Fibroblast of lung (primary cell): ENCODE results near the gene SRA1. TPM values are rescaled to one million over a fixed set of nuclear protein-coding genes. Genes with fewer than 3 reads are reported as not detected.

Source experiments
- DNase-seq, 2 donors: peaks; one replicate each; pipeline versions ENCODE4 v3.0.0 to v3.0.0-alpha.2; 2010; ENCODE audit warnings: low read depth in 2 of 2
- H2AFZ ChIP-seq: 2 replicates; pipeline ENCODE4 v1.5.1; 2012; ENCODE audit warnings: low read length, control low read depth, inconsistent platforms
- H3K27ac ChIP-seq: 2 replicates; pipeline ENCODE4 v1.5.1; 2011; ENCODE audit warnings: low read length, control low read depth; ENCODE audit not compliant: insufficient read depth
- H3K27me3 ChIP-seq: 2 replicates; pipeline ENCODE4 v1.5.1; 2011; ENCODE audit warnings: mild to moderate bottlenecking, low read length; ENCODE audit not compliant: control insufficient read depth, insufficient read depth
- H3K36me3 ChIP-seq: 2 replicates; pipeline ENCODE4 v1.5.1; 2011; ENCODE audit warnings: low read length; ENCODE audit not compliant: control insufficient read depth, insufficient read depth
- H3K4me1 ChIP-seq: 2 replicates; pipeline ENCODE4 v1.5.1; 2011; ENCODE audit warnings: low read length; ENCODE audit not compliant: control insufficient read depth, insufficient read depth; ENCODE audit errors: extremely low read depth
- H3K4me2 ChIP-seq: 2 replicates; pipeline ENCODE4 v1.5.1; 2011; ENCODE audit warnings: low read length, control low read depth; ENCODE audit not compliant: insufficient read depth; ENCODE audit errors: extremely low read depth
- H3K4me3 ChIP-seq, 4 experiments: fragments of 200-600 bp in 1 of 4; sonication (generic) in 1 of 4; replicated peaks in 1 of 4; 2 replicates each; pipeline ENCODE4 v1.5.1; 2011 to 2016; ENCODE audit warnings: low read length in 4 of 4, low read depth in 3 of 4, mild to moderate bottlenecking in 3 of 4, control low read depth in 2 of 4, inconsistent platforms in 1 of 4, mixed read lengths in 1 of 4; ENCODE audit not compliant: insufficient read depth in 1 of 4; ENCODE audit errors: control extremely low read depth in 1 of 4
- H3K79me2 ChIP-seq: 2 replicates; pipeline ENCODE4 v1.5.1; 2012; ENCODE audit warnings: mild to moderate bottlenecking, low read length, inconsistent platforms; ENCODE audit not compliant: control insufficient read depth, insufficient read depth
- H3K9ac ChIP-seq: 2 replicates; pipeline ENCODE4 v1.5.1; 2011; ENCODE audit warnings: mild to moderate bottlenecking, low read length, control low read depth; ENCODE audit not compliant: insufficient read depth
- H3K9me3 ChIP-seq: 2 replicates; pipeline ENCODE4 v1.5.1; 2012; ENCODE audit warnings: low read depth, low read length; ENCODE audit not compliant: control insufficient read depth, insufficient read depth
- H4K20me1 ChIP-seq: 2 replicates; pipeline ENCODE4 v1.5.1; 2011; ENCODE audit warnings: low read length; ENCODE audit not compliant: control insufficient read depth, insufficient read depth; ENCODE audit errors: extremely low read depth
- EZH2 ChIP-seq: IDR thresholded peaks from 2 replicates; pipeline ENCODE4 v1.5.1; 2012; ENCODE audit warnings: low read length, control low read depth, mild to moderate bottlenecking; ENCODE audit errors: missing control alignments
- polyA plus RNA-seq, 2 donors: library from polyadenylated mRNA; depleted of rRNA in 1 of 2; stranded (reverse) in 1 of 2; unstranded in 1 of 2; fragments of >200 nt; gene quantifications; 2 replicates each; pipeline ENCODE4 v1.2.1, GENCODE V29; 2011 to 2012; ENCODE audit warnings: missing spikeins in 1 of 2
- total RNA-seq: library from RNA; depleted of rRNA; stranded (reverse); fragments of >200 nt; gene quantifications from 2 replicates; pipeline ENCODE4 v1.2.1, GENCODE V29; 2014
- TF ChIP-seq, protein P1 (sequence below), 2 donors: IDR thresholded peaks in 1 of 2; conservative IDR thresholded peaks in 1 of 2; 1 replicate in 1 of 2; 2 replicates in 1 of 2; pipeline ENCODE4 v1.5.1; 2011 to 2012; ENCODE audit warnings: low read length in 2 of 2, control low read depth in 1 of 2, inconsistent platforms in 1 of 2, low read depth in 1 of 2, mild to moderate bottlenecking in 1 of 2

The SRA1 gene
- total and polyA plus RNA-seq, 2 donors (not counting 1 experiment from before 2014, with no cell fraction given), result 39.1 to 55.5 TPM

DNA sequence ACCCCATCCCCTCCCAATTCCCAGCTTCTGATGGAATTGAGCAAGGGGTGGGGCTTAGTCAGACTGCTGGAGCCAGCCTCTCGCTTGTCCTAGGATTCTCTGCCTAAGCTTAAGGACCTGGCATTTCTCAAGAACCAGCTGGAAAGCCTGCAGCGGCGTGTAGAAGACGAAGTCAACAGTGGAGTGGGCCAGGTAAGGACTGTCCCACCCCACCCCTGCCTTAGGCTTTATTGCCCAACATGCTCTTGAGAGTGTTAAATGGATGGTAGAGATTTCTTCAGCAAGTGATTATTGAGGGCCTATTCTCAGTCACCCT lies 8.5 kb upstream of the SRA1 start:
- Histone ChIP-seq H3K4me3 (peak overlapping the region; percentile 61 to 99 (median 86)), H3K9me3 (no peaks in the 10 kb centered on the region), H4K20me1 (no peaks in the 10 kb centered on the region), H3K9ac (peak overlapping the region; percentile 86), H3K4me1 (peaks cover 12% of the 10 kb centered on the region), H3K27ac (peak overlapping the region; percentile 87), H3K27me3 (no peaks in the 10 kb centered on the region), H2AFZ (no peak overlapping the region), H3K36me3 (peaks cover 21% of the 10 kb centered on the region), H3K4me2 (peak overlapping the region; percentile 100), H3K79me2 (peaks cover 29% of the 10 kb centered on the region)
- no peak for DNase-seq
- no peak for TF ChIP-seq EZH2
- TF ChIP-seq, protein P1, sequence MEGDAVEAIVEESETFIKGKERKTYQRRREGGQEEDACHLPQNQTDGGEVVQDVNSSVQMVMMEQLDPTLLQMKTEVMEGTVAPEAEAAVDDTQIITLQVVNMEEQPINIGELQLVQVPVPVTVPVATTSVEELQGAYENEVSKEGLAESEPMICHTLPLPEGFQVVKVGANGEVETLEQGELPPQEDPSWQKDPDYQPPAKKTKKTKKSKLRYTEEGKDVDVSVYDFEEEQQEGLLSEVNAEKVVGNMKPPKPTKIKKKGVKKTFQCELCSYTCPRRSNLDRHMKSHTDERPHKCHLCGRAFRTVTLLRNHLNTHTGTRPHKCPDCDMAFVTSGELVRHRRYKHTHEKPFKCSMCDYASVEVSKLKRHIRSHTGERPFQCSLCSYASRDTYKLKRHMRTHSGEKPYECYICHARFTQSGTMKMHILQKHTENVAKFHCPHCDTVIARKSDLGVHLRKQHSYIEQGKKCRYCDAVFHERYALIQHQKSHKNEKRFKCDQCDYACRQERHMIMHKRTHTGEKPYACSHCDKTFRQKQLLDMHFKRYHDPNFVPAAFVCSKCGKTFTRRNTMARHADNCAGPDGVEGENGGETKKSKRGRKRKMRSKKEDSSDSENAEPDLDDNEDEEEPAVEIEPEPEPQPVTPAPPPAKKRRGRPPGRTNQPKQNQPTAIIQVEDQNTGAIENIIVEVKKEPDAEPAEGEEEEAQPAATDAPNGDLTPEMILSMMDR (conservative IDR thresholded peaks at IDR 0.05 in 1 of 2, IDR thresholded peaks at IDR 0.05 in 1 of 2; ENCODE audit: low read depth in 1 of 2, low read length in 2 of 2), result no peak

DNA sequence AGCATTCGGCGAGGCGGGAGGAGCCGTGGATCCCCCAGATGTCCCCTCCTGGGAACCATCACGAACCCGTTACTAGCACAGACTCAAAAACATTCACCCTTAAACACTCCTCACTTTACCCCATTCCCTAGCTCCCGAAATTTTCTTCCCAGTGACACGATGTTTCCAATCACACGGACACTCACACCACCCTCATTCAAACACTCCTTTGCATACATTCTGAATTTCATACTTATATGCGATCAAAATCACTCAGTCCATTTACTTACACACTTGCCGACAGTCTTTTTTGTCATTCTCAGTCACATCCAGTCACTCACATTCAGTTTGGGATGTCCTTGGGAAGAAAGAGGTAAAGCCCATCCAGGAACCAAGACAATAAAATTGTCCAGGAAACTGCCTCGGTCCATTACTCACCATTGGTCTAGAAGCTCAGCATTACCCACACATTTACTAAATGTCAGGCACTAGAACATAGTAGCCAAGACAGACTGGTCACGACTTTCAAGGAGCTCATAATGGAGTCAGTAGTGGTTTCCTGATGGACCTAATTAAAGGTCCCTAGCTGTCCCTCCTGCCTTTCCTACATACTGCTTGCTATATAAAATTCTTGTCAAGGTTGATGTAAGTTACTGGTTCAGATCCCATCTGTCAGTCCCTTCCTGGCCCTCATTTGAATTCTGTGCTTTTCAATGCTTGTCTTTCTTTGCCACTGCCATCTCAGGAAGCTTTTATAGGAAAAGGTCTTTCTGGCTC lies 7.9 kb upstream of the SRA1 start:
- Histone ChIP-seq H2AFZ (peak overlapping the region; percentile 74), H3K27ac (peak overlapping the region; percentile 87), H3K4me3 (peak overlapping the region; percentile 61 to 99 (median 86)), H3K9me3 (no peaks in the 10 kb centered on the region), H3K79me2 (peaks cover 29% of the 10 kb centered on the region), H3K36me3 (peaks cover 21% of the 10 kb centered on the region), H3K4me1 (peaks cover 12% of the 10 kb centered on the region), H3K27me3 (no peaks in the 10 kb centered on the region), H3K4me2 (peak overlapping the region; percentile 100), H3K9ac (peak overlapping the region; percentile 86), H4K20me1 (no peaks in the 10 kb centered on the region)
- DNase-seq, result peak in 1 of 2 donors; percentile 29
- TF ChIP-seq, protein P1 (conservative IDR thresholded peaks at IDR 0.05 in 1 of 2, IDR thresholded peaks at IDR 0.05 in 1 of 2; ENCODE audit: low read depth in 1 of 2, low read length in 2 of 2), result no peak
- no peak for TF ChIP-seq EZH2

DNA sequence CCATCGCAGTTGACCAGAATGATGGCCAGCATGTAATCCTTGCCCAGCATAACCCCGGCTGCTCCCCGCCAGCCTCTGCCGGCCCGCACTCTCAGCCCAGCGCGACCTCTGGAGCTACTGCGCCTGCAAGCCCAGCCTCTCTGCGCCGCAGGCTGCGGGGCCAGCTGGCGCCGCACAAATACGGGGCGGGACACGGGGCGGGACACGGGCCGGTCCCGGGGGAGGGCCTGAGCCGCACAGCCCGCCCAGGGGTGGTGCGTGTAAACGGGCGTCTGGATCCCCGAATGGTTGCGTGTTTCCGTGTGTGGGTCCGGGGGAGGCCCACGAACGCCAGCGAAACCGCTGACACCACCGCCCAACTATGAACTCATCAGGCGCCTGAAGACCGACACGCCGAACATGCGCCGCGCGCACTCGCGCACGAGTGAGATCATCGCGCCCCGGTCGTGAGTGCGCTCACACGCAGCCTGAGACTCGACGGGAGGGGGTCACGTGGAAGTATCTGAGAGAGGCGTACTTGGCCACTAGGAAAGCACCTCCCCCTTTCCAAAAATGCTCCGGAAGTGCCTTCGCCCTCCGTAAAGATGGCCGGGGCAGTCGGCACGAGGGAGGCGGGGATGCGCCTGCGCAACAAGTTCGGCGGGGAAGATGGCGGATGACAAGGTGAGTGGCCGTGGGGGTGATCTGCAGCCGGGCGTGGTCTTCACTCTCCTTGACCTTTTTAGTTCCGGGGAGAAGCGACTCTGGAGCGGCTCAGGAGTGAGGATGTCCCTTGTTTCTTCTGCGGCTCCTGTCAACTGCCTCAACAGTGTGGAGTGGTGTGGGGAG lies 7.1 kb upstream of the SRA1 start, which contains the start of the genes APBB3 and SLC35A4:
Gene APBB3, minus strand, starts transcription at position 403 of the 828 bp plus-strand sequence. Its CDS starts 353 bp downstream, at position 50.
Gene SLC35A4, plus strand, starts transcription at position 633 of the 828 bp plus-strand sequence. CDS start 2,342 bp downstream, outside the sequence.
- H3K4me1 ChIP-seq, result peaks cover 12% of the 10 kb centered on the region
- H3K27me3 ChIP-seq, result no peaks in the 10 kb centered on the region
- no peaks in the 10 kb centered on the region for H4K20me1 ChIP-seq
- peak within 1 kb of the TSS; percentile 86 for H3K9ac ChIP-seq
- DNase-seq, result peak; percentile 99
- H3K79me2 ChIP-seq, result peaks cover 29% of the 10 kb centered on the region
- no peaks in the 10 kb centered on the region for H3K9me3 ChIP-seq
- H3K4me2 ChIP-seq, result peak within 1 kb of the TSS; percentile 100
- peak within 1 kb of the TSS; percentile 61 to 99 (median 86) for H3K4me3 ChIP-seq
- TF ChIP-seq EZH2, result no peak
- TF ChIP-seq, protein P1 (conservative IDR thresholded peaks at IDR 0.05 in 1 of 2, IDR thresholded peaks at IDR 0.05 in 1 of 2; ENCODE audit: low read depth in 1 of 2, low read length in 2 of 2), result no peak
- H3K27ac ChIP-seq, result peak within 1 kb of the TSS; percentile 87
- H2AFZ ChIP-seq, result peak within 1 kb of the TSS; percentile 74
- H3K36me3 ChIP-seq, result peaks cover 21% of the 10 kb centered on the region
